Measurements from ENCODE around the gene RFNG.

Gene RFNG

DNA sequence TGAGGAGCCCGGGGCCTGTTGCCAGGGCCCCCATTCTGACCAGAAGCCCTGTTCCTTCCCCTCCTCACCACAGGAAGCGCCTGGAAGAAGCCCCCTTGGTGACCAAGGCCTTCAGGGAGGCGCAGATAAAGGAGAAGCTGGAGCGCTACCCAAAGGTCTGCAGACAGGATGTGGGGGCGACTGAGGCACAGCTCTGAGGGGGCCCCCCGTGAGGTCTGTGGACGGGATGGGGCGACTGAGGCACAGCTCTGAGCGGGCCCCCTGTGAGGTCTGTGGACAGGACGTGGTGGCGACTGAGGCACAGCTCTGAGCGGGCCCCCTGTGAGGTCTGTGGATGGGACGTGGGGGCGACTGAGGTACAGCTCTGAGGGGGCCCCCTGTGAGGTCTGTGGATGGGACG, 42.2 kb downstream of the RFNG start:
- Histone ChIP-seq H3K4me3 (ENCODE audit: low read depth in 1 of 2, low read length in 2 of 2) (no peak overlapping the region), H3K27ac (ENCODE audit: low read depth, low read length) (no peak overlapping the region), H3K4me1 (ENCODE audit: insufficient read depth, low read length) (peaks cover 30% of the 10 kb centered on the region), H3K9me3 (ENCODE audit: low read length) (no peaks in the 10 kb centered on the region), H3K27me3 (ENCODE audit: control insufficient read depth in 1 of 2, insufficient read depth in 2 of 2, low read length in 2 of 2) (no peaks in the 10 kb centered on the region), H3K36me3 (ENCODE audit: insufficient read depth, low read length) (no peaks in the 10 kb centered on the region), H3K9ac (ENCODE audit: low read length) (no peak overlapping the region)

DNA sequence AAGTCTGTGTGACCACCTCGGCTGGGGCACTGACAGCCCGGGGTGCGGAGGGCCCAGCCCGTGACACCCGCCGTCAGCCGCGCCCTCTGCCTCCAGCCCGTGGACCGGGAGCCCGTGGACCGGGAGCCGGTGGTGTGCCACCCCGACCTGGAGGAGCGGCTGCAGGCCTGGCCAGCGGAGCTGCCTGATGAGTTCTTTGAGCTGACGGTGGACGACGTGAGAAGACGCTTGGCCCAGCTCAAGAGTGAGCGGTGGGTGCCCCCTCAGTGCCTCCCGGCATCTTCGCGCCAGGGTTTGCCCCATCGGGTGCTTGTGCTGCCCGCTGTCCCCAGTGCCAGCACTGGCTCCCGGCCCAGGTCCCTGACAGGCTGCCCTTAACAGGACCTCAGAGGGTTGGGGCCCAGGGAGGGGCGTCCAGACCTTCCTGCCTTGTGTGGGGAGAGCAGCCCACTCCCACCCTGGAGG, 42.6 kb downstream of the RFNG start:
- Histone ChIP-seq H3K4me1 (ENCODE audit: insufficient read depth, low read length) (peaks cover 35% of the 10 kb centered on the region), H3K4me3 (ENCODE audit: low read depth in 1 of 2, low read length in 2 of 2) (no peak overlapping the region), H3K27ac (ENCODE audit: low read depth, low read length) (no peak overlapping the region), H3K9ac (ENCODE audit: low read length) (no peak overlapping the region), H3K27me3 (ENCODE audit: control insufficient read depth in 1 of 2, insufficient read depth in 2 of 2, low read length in 2 of 2) (no peaks in the 10 kb centered on the region), H3K9me3 (ENCODE audit: low read length) (no peaks in the 10 kb centered on the region), H3K36me3 (ENCODE audit: insufficient read depth, low read length) (no peaks in the 10 kb centered on the region)

DNA sequence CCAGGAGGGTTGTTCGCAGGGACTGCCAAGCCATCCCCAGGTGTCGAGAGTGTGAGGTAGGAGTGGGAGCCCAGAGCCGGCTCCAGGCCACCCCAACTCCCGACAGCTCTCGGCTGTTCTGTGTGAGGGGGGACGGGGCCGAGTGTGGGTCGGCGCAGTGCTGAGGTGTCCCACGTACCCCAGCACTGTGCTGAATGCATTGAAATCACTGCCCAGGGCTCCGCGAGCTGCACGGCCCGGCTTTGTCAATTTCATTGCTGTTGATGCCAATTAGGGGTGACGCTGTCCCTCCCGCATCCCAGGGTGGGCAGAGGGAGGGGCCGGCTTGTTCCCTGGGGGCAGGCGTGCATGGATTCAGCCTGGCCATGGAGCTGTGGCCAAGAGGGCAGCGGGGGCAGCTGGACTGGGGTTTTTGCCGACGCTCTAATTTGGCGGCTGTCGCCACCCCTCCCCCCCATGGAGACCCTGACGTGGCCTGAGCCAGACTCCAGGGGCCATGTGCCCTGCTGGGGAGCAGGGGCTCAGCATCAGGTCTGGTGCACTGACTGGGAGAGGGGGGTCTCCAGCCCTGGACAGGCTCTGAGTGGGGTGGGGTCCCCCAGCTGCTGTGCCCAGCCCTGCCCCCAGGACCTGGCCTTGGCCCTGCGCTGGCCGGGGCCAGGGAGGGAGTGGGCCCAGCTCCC, 43.2 kb downstream of the RFNG start:
- H3K27me3 ChIP-seq (ENCODE audit: control insufficient read depth in 1 of 2, insufficient read depth in 2 of 2, low read length in 2 of 2) = no peaks in the 10 kb centered on the region
- no peak overlapping the region for H3K27ac ChIP-seq (ENCODE audit: low read depth, low read length)

GRCh38 chr17:82007495-82008257, 43.9 kb downstream of the RFNG start:
- Histone ChIP-seq H3K36me3 (ENCODE audit: insufficient read depth, low read length) (no peaks in the 10 kb centered on the region), H3K27ac (ENCODE audit: low read depth, low read length) (no peak overlapping the region), H3K4me1 (ENCODE audit: insufficient read depth, low read length) (peaks cover 42% of the 10 kb centered on the region), H3K9me3 (ENCODE audit: low read length) (no peaks in the 10 kb centered on the region), H3K27me3 (ENCODE audit: control insufficient read depth in 1 of 2, insufficient read depth in 2 of 2, low read length in 2 of 2) (no peaks in the 10 kb centered on the region), H3K4me3 (ENCODE audit: low read depth in 1 of 2, low read length in 2 of 2) (no peak overlapping the region), H3K9ac (ENCODE audit: low read length) (no peak overlapping the region)

More for the DNA sequence above, 43.2 kb downstream of the RFNG start:
- no peaks in the 10 kb centered on the region for H3K9me3 ChIP-seq (ENCODE audit: low read length)
- no peak overlapping the region for H3K4me3 ChIP-seq (ENCODE audit: low read depth in 1 of 2, low read length in 2 of 2)
- peaks cover 39% of the 10 kb centered on the region for H3K4me1 ChIP-seq (ENCODE audit: insufficient read depth, low read length)
- H3K9ac ChIP-seq (ENCODE audit: low read length) = no peak overlapping the region
- no peaks in the 10 kb centered on the region for H3K36me3 ChIP-seq (ENCODE audit: insufficient read depth, low read length)

DNA sequence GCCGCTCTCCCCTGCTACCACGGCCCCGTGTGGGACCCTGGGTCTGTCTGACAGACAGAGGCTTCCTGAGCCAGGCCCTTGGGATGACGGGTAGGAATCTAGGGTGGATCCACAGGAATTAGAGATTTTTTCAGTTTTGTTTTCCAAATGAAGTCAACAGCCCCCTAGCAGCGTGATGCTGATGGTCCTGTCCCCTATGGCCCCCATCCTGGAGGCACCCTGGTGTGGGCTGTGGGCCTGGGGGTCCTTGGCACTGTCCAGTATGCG, 44.5 kb downstream of the RFNG start:
- Histone ChIP-seq H3K27ac (ENCODE audit: low read depth, low read length) (no peak overlapping the region), H3K4me1 (ENCODE audit: insufficient read depth, low read length) (peaks cover 41% of the 10 kb centered on the region), H3K27me3 (ENCODE audit: control insufficient read depth in 1 of 2, insufficient read depth in 2 of 2, low read length in 2 of 2) (no peaks in the 10 kb centered on the region), H3K36me3 (ENCODE audit: insufficient read depth, low read length) (no peaks in the 10 kb centered on the region), H3K4me3 (ENCODE audit: low read depth in 1 of 2, low read length in 2 of 2) (no peak overlapping the region), H3K9me3 (ENCODE audit: low read length) (no peaks in the 10 kb centered on the region), H3K9ac (ENCODE audit: low read length) (no peak overlapping the region)

GRCh38 chr17:82006468-82007227, 45.0 kb downstream of the RFNG start:
- no peaks in the 10 kb centered on the region for H3K27me3 ChIP-seq (ENCODE audit: control insufficient read depth in 1 of 2, insufficient read depth in 2 of 2, low read length in 2 of 2)
- H3K27ac ChIP-seq (ENCODE audit: low read depth, low read length) = no peak overlapping the region
- peaks cover 41% of the 10 kb centered on the region for H3K4me1 ChIP-seq (ENCODE audit: insufficient read depth, low read length)
- H3K36me3 ChIP-seq (ENCODE audit: insufficient read depth, low read length) = no peaks in the 10 kb centered on the region
- H3K4me3 ChIP-seq (ENCODE audit: low read depth in 1 of 2, low read length in 2 of 2) = no peak overlapping the region
- no peaks in the 10 kb centered on the region for H3K9me3 ChIP-seq (ENCODE audit: low read length)
- H3K9ac ChIP-seq (ENCODE audit: low read length) = no peak overlapping the region

DNA sequence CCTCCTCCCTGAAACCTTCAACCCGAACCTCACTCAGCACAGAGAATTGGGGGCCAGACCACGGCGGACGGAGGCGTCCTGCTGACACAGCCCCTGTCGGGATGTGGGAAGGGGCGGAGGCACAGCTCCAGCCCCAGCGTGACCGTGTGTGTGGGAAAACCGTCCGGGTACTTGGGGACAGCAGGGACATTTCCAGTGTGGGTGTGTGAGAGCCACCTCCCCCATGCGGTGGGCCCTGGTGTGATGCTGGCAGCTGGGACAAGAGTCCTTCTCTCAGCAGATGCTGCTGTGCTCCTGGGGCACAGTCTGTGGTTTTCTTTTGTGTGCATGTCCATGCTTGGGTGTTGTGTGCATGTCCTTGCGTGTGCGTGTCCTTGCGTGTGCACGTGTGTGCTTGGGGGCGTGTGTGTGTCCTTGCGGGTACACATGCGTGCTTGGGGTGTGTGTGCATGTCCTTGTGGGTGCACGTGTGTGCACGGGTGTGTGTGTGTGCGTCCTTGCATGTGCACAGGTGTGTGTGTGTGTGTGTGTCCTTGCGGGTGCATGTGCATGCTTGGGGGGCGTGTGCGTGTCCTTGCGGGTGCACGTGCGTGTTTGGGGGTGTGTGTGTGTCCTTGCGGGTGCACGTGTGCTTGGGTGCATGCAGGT, 45.8 kb downstream of the RFNG start:
- Histone ChIP-seq H3K9ac (ENCODE audit: low read length) (no peak overlapping the region), H3K27ac (ENCODE audit: low read depth, low read length) (no peak overlapping the region)

GRCh38 chr17:82004517-82005455, 46.8 kb downstream of the RFNG start:
- peaks cover 41% of the 10 kb centered on the region for H3K4me1 ChIP-seq (ENCODE audit: insufficient read depth, low read length)
- peak overlapping the region; percentile 57 for H3K27ac ChIP-seq (ENCODE audit: low read depth, low read length)
- no peaks in the 10 kb centered on the region for H3K27me3 ChIP-seq (ENCODE audit: control insufficient read depth in 1 of 2, insufficient read depth in 2 of 2, low read length in 2 of 2)
- H3K36me3 ChIP-seq (ENCODE audit: insufficient read depth, low read length) = no peaks in the 10 kb centered on the region
- no peak overlapping the region for H3K9ac ChIP-seq (ENCODE audit: low read length)
- H3K4me3 ChIP-seq (ENCODE audit: low read depth in 1 of 2, low read length in 2 of 2) = no peak overlapping the region
- no peaks in the 10 kb centered on the region for H3K9me3 ChIP-seq (ENCODE audit: low read length)

More for the DNA sequence above, 45.8 kb downstream of the RFNG start:
- Histone ChIP-seq H3K4me3 (ENCODE audit: low read depth in 1 of 2, low read length in 2 of 2) (no peak overlapping the region), H3K4me1 (ENCODE audit: insufficient read depth, low read length) (peaks cover 41% of the 10 kb centered on the region), H3K27me3 (ENCODE audit: control insufficient read depth in 1 of 2, insufficient read depth in 2 of 2, low read length in 2 of 2) (no peaks in the 10 kb centered on the region), H3K36me3 (ENCODE audit: insufficient read depth, low read length) (no peaks in the 10 kb centered on the region), H3K9me3 (ENCODE audit: low read length) (no peaks in the 10 kb centered on the region)

GRCh38 chr17:82003411-82004381, 47.9 kb downstream of the RFNG start:
- H3K9ac ChIP-seq (ENCODE audit: low read length) = no peak overlapping the region
- no peaks in the 10 kb centered on the region for H3K9me3 ChIP-seq (ENCODE audit: low read length)
- no peaks in the 10 kb centered on the region for H3K36me3 ChIP-seq (ENCODE audit: insufficient read depth, low read length)
- peak overlapping the region; percentile 57 for H3K27ac ChIP-seq (ENCODE audit: low read depth, low read length)
- peak overlapping the region in 1 of 2 donors; percentile 11 for H3K4me3 ChIP-seq (ENCODE audit: low read depth in 1 of 2, low read length in 2 of 2)
- H3K4me1 ChIP-seq (ENCODE audit: insufficient read depth, low read length) = peaks cover 41% of the 10 kb centered on the region
- H3K27me3 ChIP-seq (ENCODE audit: control insufficient read depth in 1 of 2, insufficient read depth in 2 of 2, low read length in 2 of 2) = no peaks in the 10 kb centered on the region

- no peak overlapping the region for H3K27ac ChIP-seq (ENCODE audit: low read depth, low read length)
- H3K9me3 ChIP-seq (ENCODE audit: low read length) = no peaks in the 10 kb centered on the region
- no peak overlapping the region for H3K9ac ChIP-seq (ENCODE audit: low read length)
- no peaks in the 10 kb centered on the region for H3K36me3 ChIP-seq (ENCODE audit: insufficient read depth, low read length)
- H3K4me3 ChIP-seq (ENCODE audit: low read depth in 1 of 2, low read length in 2 of 2) = no peak overlapping the region
- peaks cover 33% of the 10 kb centered on the region for H3K4me1 ChIP-seq (ENCODE audit: insufficient read depth, low read length)
- H3K27me3 ChIP-seq (ENCODE audit: control insufficient read depth in 1 of 2, insufficient read depth in 2 of 2, low read length in 2 of 2) = no peaks in the 10 kb centered on the region
Measured at GRCh38 chr17:82001571-82002056, 50.0 kb downstream of the RFNG start.

Data from muscle layer of colon (tissue), 2 donors.